ENCODE data around the gene DCLK3.

Gene DCLK3

DNA sequence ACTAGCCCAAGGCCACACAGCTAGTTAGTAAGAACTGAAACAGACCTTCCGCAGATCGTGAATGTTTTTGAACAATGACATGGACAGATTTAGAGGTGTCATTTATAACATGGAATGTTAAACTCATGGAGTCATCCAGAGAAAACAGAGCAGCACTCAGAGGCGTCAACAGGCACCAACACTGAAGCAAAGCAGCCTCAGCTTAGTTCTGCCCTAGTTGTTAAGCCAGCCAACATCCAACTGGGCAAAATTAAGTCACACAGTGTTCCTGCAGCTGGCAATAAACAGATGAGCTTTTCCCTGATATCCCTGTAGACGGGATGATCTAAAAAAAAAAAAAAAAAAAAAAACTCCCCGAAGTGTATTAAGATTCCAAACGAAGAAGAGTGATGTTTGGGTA, 13.6 kb downstream of the DCLK3 start:
- TF ChIP-seq, protein P1, sequence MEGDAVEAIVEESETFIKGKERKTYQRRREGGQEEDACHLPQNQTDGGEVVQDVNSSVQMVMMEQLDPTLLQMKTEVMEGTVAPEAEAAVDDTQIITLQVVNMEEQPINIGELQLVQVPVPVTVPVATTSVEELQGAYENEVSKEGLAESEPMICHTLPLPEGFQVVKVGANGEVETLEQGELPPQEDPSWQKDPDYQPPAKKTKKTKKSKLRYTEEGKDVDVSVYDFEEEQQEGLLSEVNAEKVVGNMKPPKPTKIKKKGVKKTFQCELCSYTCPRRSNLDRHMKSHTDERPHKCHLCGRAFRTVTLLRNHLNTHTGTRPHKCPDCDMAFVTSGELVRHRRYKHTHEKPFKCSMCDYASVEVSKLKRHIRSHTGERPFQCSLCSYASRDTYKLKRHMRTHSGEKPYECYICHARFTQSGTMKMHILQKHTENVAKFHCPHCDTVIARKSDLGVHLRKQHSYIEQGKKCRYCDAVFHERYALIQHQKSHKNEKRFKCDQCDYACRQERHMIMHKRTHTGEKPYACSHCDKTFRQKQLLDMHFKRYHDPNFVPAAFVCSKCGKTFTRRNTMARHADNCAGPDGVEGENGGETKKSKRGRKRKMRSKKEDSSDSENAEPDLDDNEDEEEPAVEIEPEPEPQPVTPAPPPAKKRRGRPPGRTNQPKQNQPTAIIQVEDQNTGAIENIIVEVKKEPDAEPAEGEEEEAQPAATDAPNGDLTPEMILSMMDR (IDR thresholded peaks at IDR 0.05; ENCODE audit: insufficient read depth, missing control alignments) = no peak
- no peak for DNase-seq (ENCODE audit: insufficient read length, low spot score)
- FAIRE-seq = no peak

DNA sequence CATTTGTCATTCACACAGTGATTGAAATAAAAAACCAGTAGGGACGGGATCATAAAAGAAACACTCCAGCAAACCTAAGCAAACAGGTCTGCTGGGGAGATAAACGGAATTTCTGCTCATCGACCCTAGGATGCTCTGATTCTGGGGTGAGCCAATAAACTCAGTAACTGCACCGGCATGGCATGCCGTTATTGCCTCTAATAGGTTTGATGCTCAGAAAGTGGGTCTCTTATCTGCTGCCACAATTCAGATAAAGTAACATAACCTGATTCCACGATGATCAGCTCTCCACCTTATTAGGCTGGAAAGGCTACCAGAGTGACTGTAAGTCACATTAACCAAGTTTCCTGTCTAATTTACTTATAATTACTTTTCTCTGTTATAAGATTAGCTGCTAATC, 19.6 kb downstream of the DCLK3 start:
- no peak for FAIRE-seq
- TF ChIP-seq, protein P1 (IDR thresholded peaks at IDR 0.05; ENCODE audit: insufficient read depth, missing control alignments) = no peak
- no peak for DNase-seq (ENCODE audit: insufficient read length, low spot score)

DNA sequence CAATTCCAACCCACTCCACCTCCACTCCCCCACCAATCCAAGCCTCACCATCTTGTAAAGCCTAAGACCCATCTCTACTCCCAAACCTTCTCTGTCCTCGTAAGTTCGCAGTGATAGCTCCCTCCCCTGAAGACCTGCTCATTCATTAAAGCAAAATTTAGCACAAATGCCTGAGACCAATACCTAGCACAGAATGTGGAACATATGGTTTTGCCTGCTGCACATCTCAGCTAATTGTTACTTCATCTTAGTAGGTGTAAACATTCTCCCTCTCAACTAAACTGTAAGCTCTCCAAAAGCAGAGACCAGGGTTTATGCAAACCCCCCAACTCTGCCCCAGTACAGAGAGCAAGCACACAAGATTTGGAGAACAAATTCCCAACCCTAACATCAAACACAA, 20.5 kb downstream of the DCLK3 start:
- TF ChIP-seq, protein P1 (IDR thresholded peaks at IDR 0.05; ENCODE audit: insufficient read depth, missing control alignments) = no peak
- FAIRE-seq = no peak
- DNase-seq (ENCODE audit: insufficient read length, low spot score) = no peak

GRCh38 chr3:36741285-36741684, 23.1 kb downstream of the DCLK3 start:
- TF ChIP-seq, protein P1 (IDR thresholded peaks at IDR 0.05; ENCODE audit: insufficient read depth, missing control alignments) = no peak
- FAIRE-seq = no peak

DNA sequence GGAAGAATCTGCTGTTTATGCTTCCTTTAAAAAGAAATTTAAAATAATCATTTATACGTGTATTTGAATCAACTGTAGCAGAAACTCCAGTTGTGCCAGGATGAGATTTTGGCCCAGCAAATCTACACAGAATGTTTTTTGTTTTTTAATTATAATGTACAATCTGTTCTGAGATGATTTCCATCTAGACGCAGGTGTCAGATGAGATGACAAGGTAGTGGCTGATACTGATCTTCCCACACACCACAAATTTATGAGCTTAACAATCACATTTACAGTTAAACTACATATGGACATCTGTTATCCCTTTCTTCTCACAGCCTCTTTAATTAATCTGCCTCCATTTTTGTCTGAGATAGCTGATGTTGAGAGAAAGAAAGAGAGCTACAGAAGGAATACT, 23.6 kb downstream of the DCLK3 start:
- DNase-seq (ENCODE audit: insufficient read length, low spot score) (no peak), FAIRE-seq (no peak)
- TF ChIP-seq, protein P1 (IDR thresholded peaks at IDR 0.05; ENCODE audit: insufficient read depth, missing control alignments) = no peak

More at GRCh38 chr3:36741285-36741684, 23.1 kb downstream of the DCLK3 start:
- no peak for DNase-seq (ENCODE audit: insufficient read length, low spot score)

GRCh38 chr3:36738702-36739101, 25.7 kb downstream of the DCLK3 start:
- TF ChIP-seq, protein P1 (IDR thresholded peaks at IDR 0.05; ENCODE audit: insufficient read depth, missing control alignments) = no peak
- FAIRE-seq (no peak), DNase-seq (ENCODE audit: insufficient read length, low spot score) (no peak)

DNA sequence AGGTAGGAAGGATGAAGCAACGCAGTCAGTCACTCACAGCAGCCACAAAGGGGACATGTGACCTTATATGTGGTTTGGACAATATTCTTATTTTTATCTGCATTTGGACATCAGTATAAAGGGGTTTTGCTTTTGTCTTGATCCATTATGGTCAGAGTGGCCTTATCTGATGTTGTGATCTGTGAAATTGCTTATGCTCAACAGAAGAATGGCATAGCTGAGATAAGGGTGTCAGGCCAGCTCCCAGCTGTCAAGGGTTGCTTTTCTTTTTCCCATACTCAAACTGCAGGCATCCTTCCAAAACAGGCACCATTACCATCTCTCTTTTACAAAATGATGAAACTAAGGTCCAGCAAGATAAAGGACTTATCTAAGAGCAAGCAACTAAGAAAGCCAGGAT, 28.1 kb downstream of the DCLK3 start:
- FAIRE-seq (no peak), DNase-seq (ENCODE audit: insufficient read length, low spot score) (no peak)
- TF ChIP-seq, protein P1 (IDR thresholded peaks at IDR 0.05; ENCODE audit: insufficient read depth, missing control alignments) = no peak
